Measurements from ENCODE around the gene ABHD17C. TPM values are rescaled to one million over a fixed set of nuclear protein-coding genes. Genes with fewer than 3 reads are reported as not detected.
"Not testable (repeated sequence)": the region's sequence is repeated elsewhere in the genome, so short reads cannot be mapped to it uniquely, and the experiment has no call there.

Gene ABHD17C
- polyA plus RNA-seq (2011; rRNA removed) (29.0 and 30.8 TPM in 2 replicates), polyA minus RNA-seq (2011; rRNA and poly(A)+ RNA removed) (36.5 and 38.1 TPM in 2 replicates)

DNA sequence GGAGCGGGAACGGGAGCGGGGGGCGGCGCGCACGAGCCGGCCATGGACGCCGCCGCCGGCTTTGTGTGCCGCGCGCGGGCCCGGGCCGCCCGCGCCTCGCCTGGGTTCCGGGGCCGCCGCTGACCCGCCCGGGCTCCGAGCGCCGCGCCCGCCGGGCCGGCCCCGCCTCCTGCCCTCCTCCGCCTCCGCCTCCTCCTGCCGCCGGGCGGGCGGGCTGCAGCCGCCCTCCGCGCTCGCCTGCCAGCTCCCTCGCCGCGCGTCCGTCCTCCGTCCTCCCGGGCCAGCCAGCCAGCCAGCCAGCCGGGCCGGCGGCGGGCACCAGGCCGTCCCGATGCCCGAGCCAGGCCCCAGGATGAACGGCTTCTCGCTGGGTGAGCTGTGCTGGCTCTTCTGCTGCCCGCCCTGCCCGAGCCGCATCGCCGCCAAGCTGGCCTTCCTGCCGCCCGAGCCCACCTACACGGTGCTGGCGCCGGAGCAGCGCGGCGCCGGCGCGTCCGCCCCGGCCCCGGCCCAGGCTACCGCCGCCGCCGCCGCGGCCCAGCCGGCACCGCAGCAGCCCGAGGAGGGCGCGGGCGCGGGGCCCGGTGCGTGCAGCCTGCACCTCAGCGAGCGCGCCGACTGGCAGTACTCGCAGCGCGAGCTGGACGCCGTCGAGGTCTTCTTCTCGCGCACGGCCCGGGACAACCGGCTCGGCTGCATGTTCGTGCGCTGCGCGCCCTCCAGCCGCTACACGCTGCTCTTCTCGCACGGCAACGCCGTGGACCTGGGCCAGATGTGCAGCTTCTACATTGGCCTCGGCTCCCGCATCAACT is at the start of gene ABHD17C:
ABHD17C (plus strand) TSS at position 212 of the 812 bp plus-strand sequence; CDS start at position 332, 120 bp downstream.
- TF ChIP-seq, protein P1, sequence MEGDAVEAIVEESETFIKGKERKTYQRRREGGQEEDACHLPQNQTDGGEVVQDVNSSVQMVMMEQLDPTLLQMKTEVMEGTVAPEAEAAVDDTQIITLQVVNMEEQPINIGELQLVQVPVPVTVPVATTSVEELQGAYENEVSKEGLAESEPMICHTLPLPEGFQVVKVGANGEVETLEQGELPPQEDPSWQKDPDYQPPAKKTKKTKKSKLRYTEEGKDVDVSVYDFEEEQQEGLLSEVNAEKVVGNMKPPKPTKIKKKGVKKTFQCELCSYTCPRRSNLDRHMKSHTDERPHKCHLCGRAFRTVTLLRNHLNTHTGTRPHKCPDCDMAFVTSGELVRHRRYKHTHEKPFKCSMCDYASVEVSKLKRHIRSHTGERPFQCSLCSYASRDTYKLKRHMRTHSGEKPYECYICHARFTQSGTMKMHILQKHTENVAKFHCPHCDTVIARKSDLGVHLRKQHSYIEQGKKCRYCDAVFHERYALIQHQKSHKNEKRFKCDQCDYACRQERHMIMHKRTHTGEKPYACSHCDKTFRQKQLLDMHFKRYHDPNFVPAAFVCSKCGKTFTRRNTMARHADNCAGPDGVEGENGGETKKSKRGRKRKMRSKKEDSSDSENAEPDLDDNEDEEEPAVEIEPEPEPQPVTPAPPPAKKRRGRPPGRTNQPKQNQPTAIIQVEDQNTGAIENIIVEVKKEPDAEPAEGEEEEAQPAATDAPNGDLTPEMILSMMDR (IDR thresholded peaks at IDR 0.05; ENCODE audit: low read depth, low read length) = no peak
- peak within 1 kb of the TSS; percentile 91 for H3K4me3 ChIP-seq (ENCODE audit: low read depth, low read length)
- CTCF ChIA-PET = interaction anchor here (0.8 to 1.4 kb wide), 2 partner anchors 81 to 239 kb away, joined by 3 to 5 read pairs; no protein-coding TSS in a partner anchor
- H3K9me3 ChIP-seq (ENCODE audit: control insufficient read depth, insufficient read depth, low read length) = no peaks in the 10 kb centered on the region; the same call in 1 of the 2 replicates
- no peak for DNase-seq (ENCODE audit: low read depth, low spot score)
- peak within 1 kb of the TSS; percentile 52 for H3K27ac ChIP-seq (ENCODE audit: low read depth, low read length)
- no peaks in the 10 kb centered on the region for H3K27me3 ChIP-seq (ENCODE audit: control insufficient read depth, insufficient read depth, low read length)
- POLR2A ChIA-PET = interaction anchor here (0.6 to 2.3 kb wide), 10 partner anchors 10 to 214 kb away, joined by 3 to 7 read pairs (median 3); partner anchors contain the start of gene CEMIP

DNA sequence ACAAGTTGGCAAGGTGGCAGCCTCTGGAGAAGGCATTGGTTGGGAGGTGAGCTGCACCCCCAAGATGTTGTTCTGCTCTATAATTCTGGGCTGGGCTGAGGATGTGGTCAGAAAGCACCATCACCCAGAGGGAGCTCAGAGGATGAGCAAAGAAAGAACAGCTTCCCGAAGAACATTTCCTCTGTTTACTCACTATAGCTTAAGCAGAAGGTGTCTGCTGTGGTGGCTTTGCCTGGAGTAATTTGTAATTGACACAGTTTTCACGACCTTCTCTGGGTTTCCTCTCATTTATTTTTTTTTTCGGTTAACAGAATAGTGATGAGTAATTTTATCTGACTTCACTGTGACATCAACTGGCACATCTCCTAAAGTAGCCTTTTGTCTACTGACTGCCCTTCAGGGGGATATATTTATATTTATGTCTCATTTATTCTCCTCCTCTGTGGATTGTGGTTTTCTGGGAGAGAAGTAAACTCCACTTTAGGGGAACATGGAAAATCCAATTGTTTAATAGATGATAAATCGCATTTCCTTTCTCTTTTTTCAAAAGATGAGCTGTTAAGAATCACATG is 49.5 kb upstream of the ABHD17C start:
- H3K27ac ChIP-seq (ENCODE audit: low read depth, low read length) = no peak overlapping the region
- CTCF ChIA-PET = no interaction called here
- H3K9me3 ChIP-seq (ENCODE audit: control insufficient read depth, insufficient read depth, low read length) = peaks cover 19% of the 10 kb centered on the region
- POLR2A ChIA-PET = interaction anchor here (0.6 kb wide), 1 partner anchor 14 kb away, joined by 3 read pairs; no protein-coding TSS in a partner anchor
- TF ChIP-seq, protein P1 (IDR thresholded peaks at IDR 0.05; ENCODE audit: low read depth, low read length) = no peak
- H3K4me3 ChIP-seq (ENCODE audit: low read depth, low read length) = no peak overlapping the region
- DNase-seq (ENCODE audit: low read depth, low spot score) = no peak
- no peaks in the 10 kb centered on the region for H3K27me3 ChIP-seq (ENCODE audit: control insufficient read depth, insufficient read depth, low read length)

DNA sequence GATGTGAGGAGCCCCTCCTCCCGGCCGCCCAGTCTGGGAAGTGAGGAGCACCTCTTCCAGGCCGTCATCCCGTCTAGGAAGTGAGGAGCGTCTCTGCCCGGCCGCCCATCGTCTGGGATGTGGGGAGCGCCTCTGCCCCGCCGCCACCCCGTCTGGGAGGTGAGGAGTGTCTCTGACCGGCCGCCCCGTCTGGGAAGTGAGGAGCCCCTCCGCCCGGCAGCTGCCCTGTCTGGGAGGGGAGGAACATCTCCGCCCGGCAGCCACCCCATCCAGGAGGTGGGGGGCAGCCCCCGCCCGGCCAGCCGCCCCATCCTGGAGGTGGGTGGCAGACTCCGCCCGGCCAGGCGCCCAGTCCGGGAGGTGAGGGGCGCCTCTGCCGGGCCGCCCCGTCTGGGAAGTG is 47.7 kb upstream of the ABHD17C start:
- H3K9me3 ChIP-seq (ENCODE audit: control insufficient read depth, insufficient read depth, low read length); H3K4me3 ChIP-seq (ENCODE audit: low read depth, low read length); POLR2A ChIA-PET; DNase-seq (ENCODE audit: low read depth, low spot score); CTCF ChIA-PET; H3K27ac ChIP-seq (ENCODE audit: low read depth, low read length); H3K27me3 ChIP-seq (ENCODE audit: control insufficient read depth, insufficient read depth, low read length): not testable (repeated sequence)

- Histone ChIP-seq H3K4me3 (ENCODE audit: low read depth, low read length) (no peak overlapping the region), H3K9me3 (ENCODE audit: control insufficient read depth, insufficient read depth, low read length) (peaks cover 4% of the 10 kb centered on the region; the same call in 1 of the 2 replicates), H3K27me3 (ENCODE audit: control insufficient read depth, insufficient read depth, low read length) (no peaks in the 10 kb centered on the region), H3K27ac (ENCODE audit: low read depth, low read length) (no peak overlapping the region)
- ChIA-PET CTCF (interaction anchor here (0.7 kb wide), 1 partner anchor 125 kb away, joined by 5 read pairs; the partner anchor contains the start of gene CEMIP), POLR2A (no interaction called here)
- no peak for DNase-seq (ENCODE audit: low read depth, low spot score)
- TF ChIP-seq, protein P1 (IDR thresholded peaks at IDR 0.05; ENCODE audit: low read depth, low read length) = no peak
Measured at GRCh38 chr15:80654299-80654698, 40.8 kb upstream of the ABHD17C start.

DNA sequence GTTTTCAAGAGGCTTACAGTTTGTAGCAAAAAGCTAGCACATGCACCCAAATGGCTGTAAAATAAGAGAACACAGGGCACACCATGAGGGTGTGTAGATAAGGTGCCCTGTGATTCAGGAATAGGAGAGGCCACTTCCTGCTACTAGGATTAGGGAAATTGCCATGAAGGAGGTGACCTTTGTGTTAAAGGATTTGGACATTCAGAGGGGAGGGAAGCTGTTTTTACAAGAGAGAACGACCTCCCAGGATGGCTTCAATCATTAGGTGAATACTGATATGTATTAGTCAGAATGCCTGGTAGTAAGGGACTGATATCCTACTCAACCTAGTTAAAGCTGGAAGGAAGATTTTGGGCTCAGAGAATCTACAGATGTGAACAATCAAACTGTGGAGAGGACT is 35.7 kb upstream of the ABHD17C start:
- POLR2A ChIA-PET = interaction anchor here (0.7 to 2.2 kb wide), 3 partner anchors 14 to 120 kb away, joined by 3 to 8 read pairs (median 3); partner anchors contain the start of genes ABHD17C and CEMIP
- CTCF ChIA-PET = interaction anchor here (0.6 to 2.0 kb wide), 5 partner anchors 92 to 177 kb away, joined by 3 to 11 read pairs (median 3); partner anchors contain the start of gene CEMIP
- no peak for DNase-seq (ENCODE audit: low read depth, low spot score)

More for the DNA sequence above, 35.7 kb upstream of the ABHD17C start:
- TF ChIP-seq, protein P1 (IDR thresholded peaks at IDR 0.05; ENCODE audit: low read depth, low read length) = no peak
- no peaks in the 10 kb centered on the region for H3K27me3 ChIP-seq (ENCODE audit: control insufficient read depth, insufficient read depth, low read length)
- no peak overlapping the region for H3K4me3 ChIP-seq (ENCODE audit: low read depth, low read length)
- no peaks in the 10 kb centered on the region for H3K9me3 ChIP-seq (ENCODE audit: control insufficient read depth, insufficient read depth, low read length)
- no peak overlapping the region for H3K27ac ChIP-seq (ENCODE audit: low read depth, low read length)

Measured in AG04450 (cell line).